ENCODE data around the gene SPRED3. TPM values are rescaled to one million over a fixed set of nuclear protein-coding genes. Genes with fewer than 3 reads are reported as not detected.

Gene SPRED3
- total RNA-seq, 1 experiment from 2014 or later: 7.2 TPM

GRCh38 chr19:38412961-38413360 is 24.5 kb downstream of the SPRED3 start:
- H3K36me3 Mint-ChIP-seq: no peaks in the 10 kb centered on the region
- H3K4me3 Mint-ChIP-seq: no peak overlapping the region
- H3K27ac Mint-ChIP-seq: no peak overlapping the region
- no peaks in the 10 kb centered on the region for H3K9me3 Mint-ChIP-seq
- DNase-seq (ENCODE audit: low spot score) (no peak), ATAC-seq (no peak)
- peaks cover 8% of the 10 kb centered on the region for H3K4me1 Mint-ChIP-seq
- POLR2A ChIA-PET: interaction anchor here (0.5 kb wide), 1 partner anchor 100 kb away, joined by 3 read pairs; no protein-coding TSS in a partner anchor
- TF ChIP-seq ZNF138 (CRISPR knock-in tag; conservative IDR thresholded peaks at IDR 0.05): no peak
- no peak for TF ChIP-seq NFYB (CRISPR knock-in tag; conservative IDR thresholded peaks at IDR 0.05; ENCODE audit: low read depth)
- TF ChIP-seq MAX (CRISPR knock-in tag; IDR thresholded peaks at IDR 0.05): no peak
- TF ChIP-seq ERG (CRISPR knock-in tag; IDR thresholded peaks at IDR 0.05): no peak
- TF ChIP-seq SP1 (CRISPR knock-in tag; conservative IDR thresholded peaks at IDR 0.05): no peak
- no peak for TF ChIP-seq AR (CRISPR knock-in tag; IDR thresholded peaks at IDR 0.05)
- no peak for TF ChIP-seq ZNF671 (CRISPR knock-in tag; IDR thresholded peaks at IDR 0.05)
- no peak for TF ChIP-seq AFF4 (CRISPR knock-in tag; IDR thresholded peaks at IDR 0.05; ENCODE audit: borderline replicate concordance)
- no peak for TF ChIP-seq JAZF1 (CRISPR knock-in tag; IDR thresholded peaks at IDR 0.05)
- no peak for TF ChIP-seq OVOL2 (CRISPR knock-in tag; IDR thresholded peaks at IDR 0.05; ENCODE audit: borderline replicate concordance)
- TF ChIP-seq FOXP4 (CRISPR knock-in tag; IDR thresholded peaks at IDR 0.05): no peak
- TF ChIP-seq SOX15 (CRISPR knock-in tag; IDR thresholded peaks at IDR 0.05): no peak
- TF ChIP-seq TCF7 (CRISPR knock-in tag; IDR thresholded peaks at IDR 0.05; ENCODE audit: low read depth): no peak
- TF ChIP-seq ZMAT4 (CRISPR knock-in tag; IDR thresholded peaks at IDR 0.05): no peak
- TF ChIP-seq PRDM15 (CRISPR knock-in tag; IDR thresholded peaks at IDR 0.05): no peak
- no peak for TF ChIP-seq TEAD1 (CRISPR knock-in tag; IDR thresholded peaks at IDR 0.05)
- TF ChIP-seq JUN (CRISPR knock-in tag; IDR thresholded peaks at IDR 0.05): no peak
- TF ChIP-seq ZNF219 (CRISPR knock-in tag; IDR thresholded peaks at IDR 0.05; ENCODE audit: borderline replicate concordance): no peak
- no peak for TF ChIP-seq PRRX2 (CRISPR knock-in tag; IDR thresholded peaks at IDR 0.05)
- TF ChIP-seq ZNF512 (CRISPR knock-in tag; IDR thresholded peaks at IDR 0.05; ENCODE audit: borderline replicate concordance): no peak
- CTCF ChIA-PET: interaction anchor here (4.9 kb wide), 1 partner anchor 10 kb away, joined by 50 read pairs; the partner anchor contains the start of gene FAM98C
- peaks cover under 1% of the 10 kb centered on the region for H3K27me3 Mint-ChIP-seq (ENCODE audit: low read depth)

Data from WTC11 (cell line).